Measurements from ENCODE around the gene SHC1. TPM values are rescaled to one million over a fixed set of nuclear protein-coding genes. Genes with fewer than 3 reads are reported as not detected.

SHC1 gene
- total RNA-seq, 1 experiment from 2014 or later: 885 TPM

GRCh38 chr1:154937085-154937987 lies 33.2 kb downstream of the SHC1 start:
- Mint-ChIP-seq H3K27ac (ENCODE audit: low read depth, unreplicated experiment) (peak overlapping the region; percentile 100), H3K4me1 (ENCODE audit: insufficient read depth, unreplicated experiment) (peaks cover 42% of the 10 kb centered on the region), H3K4me3 (ENCODE audit: unreplicated experiment) (peak overlapping the region; percentile 90), H3K36me3 (ENCODE audit: insufficient read depth, unreplicated experiment) (peaks cover 6% of the 10 kb centered on the region), H3K27me3 (ENCODE audit: insufficient read depth, unreplicated experiment) (no peaks in the 10 kb centered on the region), H3K9me3 (ENCODE audit: unreplicated experiment) (no peaks in the 10 kb centered on the region)
- DNase-seq (ENCODE audit: unreplicated experiment): peak; percentile 97
- ChIA-PET POLR2A (interaction anchor here (0.5 to 6.3 kb wide), 62 partner anchors 10 to 1276 kb away, joined by 3 to 146 read pairs (median 5); partner anchors contain the start of genes ADAM15, CHRNB2, CKS1B and EFNA1), CTCF (interaction anchor here (0.6 to 5.7 kb wide), 28 partner anchors 9 to 494 kb away, joined by 3 to 45 read pairs (median 4); partner anchors contain the start of genes FLAD1, PBXIP1 and SHC1)
- TSS peak; percentile 97 for BruUV-seq (replicated peaks)
- peak; percentile 17 for TF ChIP-seq CTCF (IDR thresholded peaks at IDR 0.05; ENCODE audit: unreplicated experiment)
- intact Hi-C loops (cut with micrococcal nuclease): loop anchor here (1.0 to 2.0 kb wide), 2 partner anchors 378 to 459 kb away; no protein-coding TSS in a partner anchor

- peaks cover 6% of the 10 kb centered on the region for H3K36me3 Mint-ChIP-seq (ENCODE audit: insufficient read depth, unreplicated experiment)
- peak within 1 kb of the TSS; percentile 100 for H3K27ac Mint-ChIP-seq (ENCODE audit: low read depth, unreplicated experiment)
- H3K4me3 Mint-ChIP-seq (ENCODE audit: unreplicated experiment): peak within 1 kb of the TSS; percentile 90
- intact Hi-C loops (cut with micrococcal nuclease): loop anchor here (1.0 to 2.0 kb wide), 2 partner anchors 377 to 458 kb away; no protein-coding TSS in a partner anchor
- ChIA-PET POLR2A (interaction anchor here (0.6 to 6.3 kb wide), 55 partner anchors 9 to 1276 kb away, joined by 3 to 146 read pairs (median 5); partner anchors contain the start of genes ADAM15, CHRNB2, CKS1B and EFNA1), CTCF (interaction anchor here (0.6 to 5.7 kb wide), 32 partner anchors 9 to 667 kb away, joined by 3 to 45 read pairs (median 4); partner anchors contain the start of genes FLAD1, PBXIP1 and SHC1)
- H3K27me3 Mint-ChIP-seq (ENCODE audit: insufficient read depth, unreplicated experiment): no peaks in the 10 kb centered on the region
- peak; percentile 99 for DNase-seq (ENCODE audit: unreplicated experiment)
- no peaks in the 10 kb centered on the region for H3K9me3 Mint-ChIP-seq (ENCODE audit: unreplicated experiment)
- TF ChIP-seq CTCF (IDR thresholded peaks at IDR 0.05; ENCODE audit: unreplicated experiment): peak; percentile 26
- BruUV-seq (replicated peaks): TSS peak; percentile 69
- peaks cover 49% of the 10 kb centered on the region for H3K4me1 Mint-ChIP-seq (ENCODE audit: insufficient read depth, unreplicated experiment)
Observed at GRCh38 chr1:154936555-154937084, 33.9 kb downstream of the SHC1 start, which contains the start of gene PMVK. Gene PMVK (minus strand): TSS chr1:154936719. CDS start chr1:154936685, 34 bp downstream.

- BruUV-seq (replicated peaks): no TSS peak
- H3K4me3 Mint-ChIP-seq (ENCODE audit: unreplicated experiment): peak overlapping the region; percentile 90
- no peaks in the 10 kb centered on the region for H3K9me3 Mint-ChIP-seq (ENCODE audit: unreplicated experiment)
- peak overlapping the region; percentile 100 for H3K27ac Mint-ChIP-seq (ENCODE audit: low read depth, unreplicated experiment)
- peaks cover 6% of the 10 kb centered on the region for H3K36me3 Mint-ChIP-seq (ENCODE audit: insufficient read depth, unreplicated experiment)
- intact Hi-C loops (cut with micrococcal nuclease): loop anchor here (2.0 kb wide), 1 partner anchor 457 kb away; no protein-coding TSS in a partner anchor
- H3K4me1 Mint-ChIP-seq (ENCODE audit: insufficient read depth, unreplicated experiment): peaks cover 49% of the 10 kb centered on the region
- POLR2A ChIA-PET: interaction anchor here (0.6 to 6.3 kb wide), 51 partner anchors 9 to 553 kb away, joined by 3 to 146 read pairs (median 5); partner anchors contain the start of genes ADAM15, CHRNB2, CKS1B and EFNA1
- TF ChIP-seq CTCF (IDR thresholded peaks at IDR 0.05; ENCODE audit: unreplicated experiment): no peak
- DNase-seq (ENCODE audit: unreplicated experiment): no peak
- H3K27me3 Mint-ChIP-seq (ENCODE audit: insufficient read depth, unreplicated experiment): no peaks in the 10 kb centered on the region
- CTCF ChIA-PET: interaction anchor here (0.6 to 5.7 kb wide), 33 partner anchors 8 to 666 kb away, joined by 3 to 45 read pairs (median 4); partner anchors contain the start of genes PBXIP1 and SHC1
Observed at GRCh38 chr1:154935749-154936554, 34.6 kb downstream of the SHC1 start.
